ENCODE results near the gene GPR12.

DNA sequence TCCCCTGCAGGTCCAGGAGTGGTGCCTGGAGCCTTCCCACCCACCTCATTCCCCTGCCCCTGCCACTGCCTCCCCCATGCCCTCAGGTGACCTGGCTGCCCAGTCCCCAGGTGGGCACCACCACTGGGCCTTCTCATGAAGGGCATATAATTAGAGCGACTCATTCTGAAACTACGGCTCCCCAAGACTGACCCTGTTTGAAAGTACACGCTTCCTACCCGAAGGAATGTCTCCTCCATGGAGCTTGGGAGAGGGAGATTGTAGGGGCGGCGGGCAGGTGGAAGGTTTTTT, 52.6 kb downstream of the GPR12 start:
- TF ChIP-seq, protein P1, sequence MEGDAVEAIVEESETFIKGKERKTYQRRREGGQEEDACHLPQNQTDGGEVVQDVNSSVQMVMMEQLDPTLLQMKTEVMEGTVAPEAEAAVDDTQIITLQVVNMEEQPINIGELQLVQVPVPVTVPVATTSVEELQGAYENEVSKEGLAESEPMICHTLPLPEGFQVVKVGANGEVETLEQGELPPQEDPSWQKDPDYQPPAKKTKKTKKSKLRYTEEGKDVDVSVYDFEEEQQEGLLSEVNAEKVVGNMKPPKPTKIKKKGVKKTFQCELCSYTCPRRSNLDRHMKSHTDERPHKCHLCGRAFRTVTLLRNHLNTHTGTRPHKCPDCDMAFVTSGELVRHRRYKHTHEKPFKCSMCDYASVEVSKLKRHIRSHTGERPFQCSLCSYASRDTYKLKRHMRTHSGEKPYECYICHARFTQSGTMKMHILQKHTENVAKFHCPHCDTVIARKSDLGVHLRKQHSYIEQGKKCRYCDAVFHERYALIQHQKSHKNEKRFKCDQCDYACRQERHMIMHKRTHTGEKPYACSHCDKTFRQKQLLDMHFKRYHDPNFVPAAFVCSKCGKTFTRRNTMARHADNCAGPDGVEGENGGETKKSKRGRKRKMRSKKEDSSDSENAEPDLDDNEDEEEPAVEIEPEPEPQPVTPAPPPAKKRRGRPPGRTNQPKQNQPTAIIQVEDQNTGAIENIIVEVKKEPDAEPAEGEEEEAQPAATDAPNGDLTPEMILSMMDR (IDR thresholded peaks at IDR 0.05), result no peak
- TF ChIP-seq POLR2A (IDR thresholded peaks at IDR 0.05), result no peak

Measured in lower leg skin (tissue), 3 donors.